Esophagus muscularis mucosa (tissue), 4 donors: Measurements from ENCODE around the gene SNED1.

Experiments used
- CTCF ChIP-seq, 3 experiments: fragments of 200-600 bp in 2 of 3; fragments of 450-650 bp in 1 of 3; sonication (generic) in 2 of 3; IDR thresholded peaks; one replicate each; pipeline ENCODE4 v1.5.1; 2017 to 2019; ENCODE audit warnings: antibody characterized with exemption in 3 of 3, mild to moderate bottlenecking in 2 of 3, moderate library complexity in 1 of 3
- EP300 ChIP-seq: sonication (generic); formaldehyde crosslinking; IDR thresholded peaks from one replicate; pipeline ENCODE4 v1.6.1; 2017; ENCODE audit warnings: antibody characterized with exemption
- POLR2A ChIP-seq: fragments of 450-650 bp; IDR thresholded peaks from one replicate; pipeline ENCODE4 v1.6.1; 2017; ENCODE audit warnings: antibody characterized with exemption, moderate library complexity, mild to moderate bottlenecking, low read depth
- POLR2AphosphoS5 ChIP-seq, 2 donors: sonication (generic); formaldehyde crosslinking; IDR thresholded peaks; one replicate each; pipeline ENCODE4 v1.6.1; 2017; ENCODE audit warnings: antibody characterized with exemption in 2 of 2

- TF ChIP-seq CTCF (IDR thresholded peaks at IDR 0.05) (no peak), POLR2A (no peak), POLR2AphosphoS5 (IDR thresholded peaks at IDR 0.05) (no peak), EP300 (no peak)
Measured at GRCh38 chr2:241038374-241039180, 40.2 kb downstream of the SNED1 start.
